Raji (cell line): ENCODE measurements around the gene AGAP1.

ENCODE experiments used
- POLR2A ChIP-seq: IDR thresholded peaks from 2 replicates; pipeline ENCODE4 v1.6.1; 2011; ENCODE audit warnings: low read depth, low read length, control low read depth; ENCODE audit not compliant: insufficient read depth

Gene AGAP1

GRCh38 chr2:235493775-235494715 lies at the start of gene AGAP1:
AGAP1 (plus strand) TSS chr2:235494043.
- no peak for TF ChIP-seq POLR2A

GRCh38 chr2:235444101-235444597 lies 49.7 kb upstream of the AGAP1 start:
- TF ChIP-seq POLR2A: no peak

- TF ChIP-seq POLR2A: no peak
Observed at GRCh38 chr2:235445116-235445515, 48.7 kb upstream of the AGAP1 start.

GRCh38 chr2:235446082-235446481 lies 47.8 kb upstream of the AGAP1 start:
- no peak for TF ChIP-seq POLR2A

- no peak for TF ChIP-seq POLR2A
Observed at GRCh38 chr2:235447210-235447609, 46.6 kb upstream of the AGAP1 start.

GRCh38 chr2:235449568-235449967 lies 44.3 kb upstream of the AGAP1 start:
- no peak for TF ChIP-seq POLR2A

GRCh38 chr2:235453605-235454151 lies 40.2 kb upstream of the AGAP1 start:
- TF ChIP-seq POLR2A: no peak

GRCh38 chr2:235458839-235459273 lies 35.0 kb upstream of the AGAP1 start:
- TF ChIP-seq POLR2A: no peak

GRCh38 chr2:235460548-235461047 lies 33.2 kb upstream of the AGAP1 start:
- no peak for TF ChIP-seq POLR2A

- TF ChIP-seq POLR2A: no peak
Observed at GRCh38 chr2:235461763-235462414, 32.0 kb upstream of the AGAP1 start.

- no peak for TF ChIP-seq POLR2A
Observed at GRCh38 chr2:235462415-235462790, 31.4 kb upstream of the AGAP1 start.

GRCh38 chr2:235463893-235464292 lies 29.9 kb upstream of the AGAP1 start:
- TF ChIP-seq POLR2A: no peak

- TF ChIP-seq POLR2A: no peak
Observed at GRCh38 chr2:235467588-235467987, 26.3 kb upstream of the AGAP1 start.

GRCh38 chr2:235468978-235469655 lies 24.7 kb upstream of the AGAP1 start:
- no peak for TF ChIP-seq POLR2A

GRCh38 chr2:235471186-235471747 lies 22.6 kb upstream of the AGAP1 start:
- TF ChIP-seq POLR2A: no peak

GRCh38 chr2:235472443-235472842 lies 21.4 kb upstream of the AGAP1 start:
- no peak for TF ChIP-seq POLR2A
